Smooth muscle cell (in vitro differentiated cells): ENCODE measurements around the gene MFAP3. TPM values are rescaled to one million over a fixed set of nuclear protein-coding genes. Genes with fewer than 3 reads are reported as not detected.

Experiments used
- DNase-seq: peaks from one replicate; lab custom pipeline; 2025; ENCODE audit not compliant: unreplicated experiment; lab: John Stamatoyannopoulos, UW
- H2AFZ ChIP-seq: fragments of 200-600 bp; sonication (generic); 2 replicates; pipeline ENCODE4 v1.6.0; 2016; ENCODE audit warnings: antibody characterized with exemption, low read depth, mild to moderate bottlenecking
- H3F3A ChIP-seq: fragments of 200-600 bp; sonication (generic); 2 replicates; pipeline ENCODE4 v1.6.0; 2017; ENCODE audit warnings: antibody characterized with exemption, low read depth
- H3K27ac ChIP-seq: fragments of 200-600 bp; sonication (generic); 2 replicates; pipeline ENCODE4 v1.5.1; 2016; ENCODE audit warnings: low read depth, mild to moderate bottlenecking
- H3K27me3 ChIP-seq: fragments of 200-600 bp; sonication (generic); 2 replicates; pipeline ENCODE4 v1.6.1; 2016; ENCODE audit warnings: low read depth, mild to moderate bottlenecking
- H3K36me3 ChIP-seq: fragments of 200-600 bp; sonication (generic); 2 replicates; pipeline ENCODE4 v1.5.1; 2016; ENCODE audit warnings: low read depth
- H3K4me1 ChIP-seq: fragments of 200-600 bp; sonication (generic); 2 replicates; pipeline ENCODE4 v1.5.1; 2016; ENCODE audit warnings: low read depth
- H3K4me2 ChIP-seq: fragments of 200-600 bp; sonication (generic); 2 replicates; pipeline ENCODE4 v1.6.0; 2016; ENCODE audit warnings: mild to moderate bottlenecking
- H3K4me3 ChIP-seq: fragments of 200-600 bp; sonication (generic); 2 replicates; pipeline ENCODE4 v1.5.1; 2016; ENCODE audit warnings: mild to moderate bottlenecking
- H3K79me2 ChIP-seq: fragments of 200-600 bp; sonication (generic); 2 replicates; pipeline ENCODE4 v1.6.0; 2016; ENCODE audit warnings: low read depth, mild to moderate bottlenecking
- H3K9ac ChIP-seq: fragments of 200-600 bp; sonication (generic); 2 replicates; pipeline ENCODE4 v1.6.0; 2016; ENCODE audit warnings: low read depth
- H3K9me3 ChIP-seq: fragments of 200-600 bp; sonication (generic); replicated peaks from 2 replicates; pipeline ENCODE4 v1.5.1; 2016; ENCODE audit warnings: low read depth
- H4K20me1 ChIP-seq: fragments of 200-600 bp; sonication (generic); 2 replicates; pipeline ENCODE4 v1.6.0; 2016; ENCODE audit warnings: low read depth
- CTCF ChIP-seq: fragments of 200-600 bp; sonication (generic); IDR thresholded peaks from 2 replicates; pipeline ENCODE4 v1.5.1; 2017; ENCODE audit warnings: borderline replicate concordance, mild to moderate bottlenecking, antibody characterized with exemption; ENCODE audit not compliant: insufficient read depth, poor library complexity, severe bottlenecking
- WGBS: methylation state at CpG from one replicate; pipeline ENCODE4 v1.1.7; 2016; ENCODE audit warnings: low lambda C conversion rate; 5-methylcytosine and 5-hydroxymethylcytosine counted together
- polyA plus RNA-seq: library from polyadenylated mRNA; unstranded; fragments of >200 nt; fragmentation: Nextera tagmentation; extraction: Ambion mirVana; gene quantifications from 2 replicates; pipeline ENCODE4 v1.2.1, GENCODE V29; 2016
- total RNA-seq: library from RNA; depleted of rRNA; stranded (reverse); fragments of >200 nt; gene quantifications from 2 replicates; pipeline ENCODE4 v1.2.3, GENCODE V29; 2014

Gene MFAP3
- total and polyA plus RNA-seq, 2 experiments from 2014 or later: 12.6 to 76.0 TPM

DNA sequence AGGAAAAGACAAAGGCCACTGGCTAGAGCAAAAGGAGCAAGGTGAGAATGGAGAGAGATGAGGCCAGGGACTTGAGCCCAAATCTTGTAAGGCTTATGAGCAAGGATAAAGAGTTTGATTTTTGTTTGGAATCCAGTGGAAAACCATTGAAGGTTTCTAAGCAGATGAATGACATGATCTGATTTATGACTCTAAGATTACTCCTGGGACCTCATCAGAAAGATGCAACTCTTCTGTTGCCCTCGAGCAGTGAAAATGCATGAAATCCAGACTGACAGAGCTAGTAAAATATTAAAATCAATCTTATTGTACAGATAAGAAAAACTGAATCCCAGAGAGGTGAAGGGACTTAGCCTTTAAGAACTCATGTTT, 677 bp downstream of the MFAP3 start:
- peaks cover 10% of the 10 kb centered on the region for H3K4me1 ChIP-seq
- WGBS: 64% methylated on average over 1 of the region's 1 CpG
- DNase-seq: no peak
- H3K4me2 ChIP-seq: peak overlapping the region; percentile 96
- no peaks in the 10 kb centered on the region for H3K9me3 ChIP-seq
- no peak overlapping the region for H3K27ac ChIP-seq
- no peaks in the 10 kb centered on the region for H3K36me3 ChIP-seq
- no peaks in the 10 kb centered on the region for H3F3A ChIP-seq
- peak overlapping the region; percentile 78 for H3K4me3 ChIP-seq
- H3K9ac ChIP-seq: peak overlapping the region; percentile 79
- peak overlapping the region; percentile 93 for H2AFZ ChIP-seq
- H3K27me3 ChIP-seq: no peaks in the 10 kb centered on the region
- peaks cover 17% of the 10 kb centered on the region for H4K20me1 ChIP-seq
- no peak for TF ChIP-seq CTCF
- H3K79me2 ChIP-seq: peaks cover 50% of the 10 kb centered on the region

DNA sequence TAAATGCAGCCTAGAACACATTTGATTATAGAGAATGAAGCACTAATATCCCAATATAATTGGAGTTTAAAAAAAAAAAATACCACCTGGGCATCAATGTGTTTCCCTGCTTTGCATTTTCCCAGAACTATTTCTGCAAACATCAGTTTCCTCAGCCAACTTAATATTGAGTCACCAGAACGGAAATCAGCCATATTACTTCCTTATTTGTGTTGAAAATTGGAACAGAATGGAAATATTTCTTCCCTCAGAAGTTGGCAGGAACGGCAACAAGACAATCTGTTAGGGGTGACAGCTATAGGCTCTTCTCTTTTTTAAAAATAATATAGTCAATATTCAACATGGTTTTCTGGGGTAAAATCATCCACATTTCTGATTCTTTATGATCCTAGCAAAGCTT, 4.0 kb downstream of the MFAP3 start:
- H3F3A ChIP-seq: no peaks in the 10 kb centered on the region
- no peak for DNase-seq
- H3K4me3 ChIP-seq: no peak overlapping the region
- H3K4me2 ChIP-seq: no peak overlapping the region
- no peaks in the 10 kb centered on the region for H3K36me3 ChIP-seq
- no peak for TF ChIP-seq CTCF
- H2AFZ ChIP-seq: no peak overlapping the region
- peaks cover 50% of the 10 kb centered on the region for H3K79me2 ChIP-seq
- no peaks in the 10 kb centered on the region for H3K9me3 ChIP-seq
- peaks cover 49% of the 10 kb centered on the region for H4K20me1 ChIP-seq
- 100% methylated on average over 2 of the region's 2 CpGs for WGBS
- no peak overlapping the region for H3K27ac ChIP-seq
- H3K27me3 ChIP-seq: no peaks in the 10 kb centered on the region
- H3K9ac ChIP-seq: no peak overlapping the region
- peaks cover 7% of the 10 kb centered on the region for H3K4me1 ChIP-seq

DNA sequence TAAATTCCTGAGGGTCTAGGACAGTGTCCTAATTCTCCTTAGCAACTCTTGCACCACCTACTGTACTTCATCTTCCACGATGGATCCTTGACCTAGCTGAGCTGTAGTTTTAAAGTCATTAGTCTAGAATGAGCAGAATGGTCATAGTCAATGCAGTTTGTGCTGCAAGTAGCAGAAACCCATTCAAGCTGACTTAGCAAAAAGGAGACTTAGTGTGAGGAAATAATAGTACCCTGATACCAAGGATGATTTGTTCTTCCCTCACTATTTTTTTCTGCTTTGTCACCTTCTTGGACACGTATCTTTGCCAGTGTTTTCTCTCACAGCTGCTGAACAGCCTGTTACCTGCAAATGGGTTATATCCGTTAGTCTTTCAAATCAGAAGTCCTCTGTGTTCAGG, 5.3 kb downstream of the MFAP3 start:
- Histone ChIP-seq H3K4me3 (no peak overlapping the region), H3K27ac (no peak overlapping the region), H3K9me3 (no peaks in the 10 kb centered on the region), H3K27me3 (no peaks in the 10 kb centered on the region), H3K4me1 (peaks cover 4% of the 10 kb centered on the region), H3F3A (no peaks in the 10 kb centered on the region), H4K20me1 (peaks cover 61% of the 10 kb centered on the region), H3K36me3 (no peaks in the 10 kb centered on the region), H3K79me2 (peaks cover 44% of the 10 kb centered on the region), H3K9ac (no peak overlapping the region), H3K4me2 (no peak overlapping the region), H2AFZ (no peak overlapping the region)
- no peak for DNase-seq
- TF ChIP-seq CTCF: no peak
- 95% methylated on average over 3 of the region's 3 CpGs for WGBS

DNA sequence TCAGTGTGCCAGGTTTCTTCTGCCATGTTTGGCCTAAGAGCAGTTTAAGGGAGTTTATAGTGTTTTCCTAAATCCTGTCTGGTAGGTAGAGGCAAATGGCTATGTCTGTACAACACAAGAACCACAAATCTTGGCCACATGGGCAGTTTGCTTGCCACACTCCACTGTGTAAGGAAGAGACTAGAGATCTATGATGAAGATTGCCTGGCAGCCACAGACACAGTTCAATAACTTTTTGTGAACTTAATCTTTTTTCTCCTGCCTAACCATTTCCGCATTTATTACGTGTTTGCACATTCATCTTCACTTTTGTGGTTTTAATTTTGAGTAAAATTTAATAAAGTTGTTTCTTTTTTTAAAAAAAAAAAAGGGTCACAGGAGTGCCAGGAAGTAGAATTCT, 5.8 kb downstream of the MFAP3 start:
- no peak overlapping the region for H3K27ac ChIP-seq
- H2AFZ ChIP-seq: no peak overlapping the region
- H3K9ac ChIP-seq: no peak overlapping the region
- H3K27me3 ChIP-seq: no peaks in the 10 kb centered on the region
- peaks cover 66% of the 10 kb centered on the region for H4K20me1 ChIP-seq
- H3F3A ChIP-seq: no peaks in the 10 kb centered on the region
- peaks cover 4% of the 10 kb centered on the region for H3K4me1 ChIP-seq
- WGBS: 95% methylated on average over 2 of the region's 2 CpGs
- no peak overlapping the region for H3K4me2 ChIP-seq
- DNase-seq: no peak
- no peak for TF ChIP-seq CTCF
- H3K79me2 ChIP-seq: peaks cover 40% of the 10 kb centered on the region
- no peaks in the 10 kb centered on the region for H3K9me3 ChIP-seq
- no peak overlapping the region for H3K4me3 ChIP-seq
- H3K36me3 ChIP-seq: no peaks in the 10 kb centered on the region
